HuH-7 (cell line): ENCODE results near the gene PET100.

ENCODE experiments used
- DNase-seq: peaks from one replicate; pipeline ENCODE4 v3.0.0; 2011; ENCODE audit warnings: low spot score

PET100 gene

DNA sequence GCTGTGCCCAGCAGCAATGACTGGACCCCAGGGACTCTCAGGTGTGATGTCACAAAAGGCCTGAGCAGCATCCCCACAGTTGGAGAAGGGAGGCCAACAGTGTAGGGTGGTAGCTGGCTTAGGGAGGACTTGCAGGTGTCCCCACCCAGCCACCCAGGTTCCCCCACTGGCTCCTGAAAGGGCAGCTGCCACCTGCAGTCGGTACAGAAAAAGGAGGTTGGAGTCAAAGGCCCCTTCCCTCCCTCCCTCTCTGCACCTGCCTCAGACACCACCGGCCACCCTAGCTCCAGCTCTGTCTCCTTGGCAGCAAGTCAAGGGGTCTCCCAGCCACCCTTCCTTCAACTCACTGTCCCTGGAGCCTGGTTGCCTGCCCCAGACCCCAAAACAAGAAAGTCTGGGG lies 4.1 kb downstream of the PET100 start, which contains the start of gene PCP2:
TSS of gene PCP2 (minus strand) at position 22 of the 400 bp plus-strand sequence. CDS start 262 bp downstream, outside the sequence.
- DNase-seq = no peak

DNA sequence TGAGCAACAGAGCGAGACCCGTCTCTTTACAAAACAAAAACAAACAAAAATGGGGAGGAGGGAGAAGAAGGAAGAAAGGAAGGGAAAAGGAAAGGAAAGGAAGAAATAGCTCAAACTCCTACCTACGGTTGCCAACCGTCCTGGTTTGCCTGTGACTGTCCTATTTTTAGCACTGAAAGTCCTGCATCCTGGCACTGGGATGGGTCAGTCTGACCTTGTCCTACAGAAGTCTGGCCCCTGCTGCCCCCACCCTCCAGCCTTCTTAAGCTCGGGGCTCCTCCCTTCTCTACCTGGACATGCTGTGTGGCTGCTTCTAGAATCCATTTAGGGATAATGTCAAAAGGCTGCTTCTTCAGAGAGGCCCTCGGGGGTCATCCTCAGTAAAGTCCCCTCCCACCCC lies 6.1 kb downstream of the PET100 start:
- DNase-seq = no peak

- DNase-seq = no peak
Observed at GRCh38 chr19:7636317-7636690, 6.7 kb downstream of the PET100 start.

GRCh38 chr19:7636691-7637373 lies 7.2 kb downstream of the PET100 start, which contains the start of gene STXBP2:
Gene STXBP2, plus strand, starts transcription at chr19:7637110. Its CDS starts 40 bp downstream, at chr19:7637150.
- DNase-seq = peak; percentile 85

DNA sequence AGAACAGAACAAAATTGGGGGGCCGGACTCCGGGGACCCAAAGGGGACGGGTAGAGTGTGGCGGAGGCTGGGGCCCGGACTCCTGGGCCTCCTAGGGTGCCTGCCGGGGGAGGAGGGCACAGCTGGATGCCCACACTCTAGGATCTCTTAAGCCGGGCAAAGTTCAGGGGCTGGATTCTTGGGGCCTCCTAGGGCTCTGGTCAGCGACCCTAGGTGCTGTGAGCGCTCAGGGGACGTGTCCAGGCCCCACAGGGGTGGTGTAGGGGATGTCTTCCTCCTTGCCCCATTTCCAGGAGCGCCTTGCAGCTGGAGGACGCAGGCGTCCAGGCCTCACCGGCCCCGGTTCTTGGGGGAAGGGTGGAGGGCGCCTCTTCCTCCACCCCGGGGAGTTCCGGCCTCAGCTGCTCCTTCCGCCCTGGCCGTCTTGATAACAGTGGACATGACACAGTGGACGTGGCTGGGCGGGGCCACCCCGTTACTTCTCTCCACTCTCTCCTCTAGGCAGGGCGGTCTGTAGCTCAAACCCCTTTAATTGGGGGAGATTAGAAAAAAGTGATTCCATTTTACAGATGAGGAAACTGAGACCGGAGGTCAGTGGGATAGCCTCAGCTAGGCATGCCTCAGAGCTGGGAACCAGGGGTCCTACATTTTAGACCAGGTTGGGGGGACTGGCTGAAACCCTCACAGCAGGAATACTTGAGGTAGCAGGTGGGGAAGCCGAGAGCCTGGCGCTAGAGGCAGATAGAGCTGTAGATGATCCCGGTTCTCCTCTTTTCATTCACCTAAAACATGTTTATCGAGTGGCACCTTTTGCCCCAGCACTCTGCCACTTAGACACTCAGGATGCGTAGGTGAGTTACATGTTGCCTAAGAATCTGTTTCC lies 8.0 kb downstream of the PET100 start:
- no peak for DNase-seq

DNA sequence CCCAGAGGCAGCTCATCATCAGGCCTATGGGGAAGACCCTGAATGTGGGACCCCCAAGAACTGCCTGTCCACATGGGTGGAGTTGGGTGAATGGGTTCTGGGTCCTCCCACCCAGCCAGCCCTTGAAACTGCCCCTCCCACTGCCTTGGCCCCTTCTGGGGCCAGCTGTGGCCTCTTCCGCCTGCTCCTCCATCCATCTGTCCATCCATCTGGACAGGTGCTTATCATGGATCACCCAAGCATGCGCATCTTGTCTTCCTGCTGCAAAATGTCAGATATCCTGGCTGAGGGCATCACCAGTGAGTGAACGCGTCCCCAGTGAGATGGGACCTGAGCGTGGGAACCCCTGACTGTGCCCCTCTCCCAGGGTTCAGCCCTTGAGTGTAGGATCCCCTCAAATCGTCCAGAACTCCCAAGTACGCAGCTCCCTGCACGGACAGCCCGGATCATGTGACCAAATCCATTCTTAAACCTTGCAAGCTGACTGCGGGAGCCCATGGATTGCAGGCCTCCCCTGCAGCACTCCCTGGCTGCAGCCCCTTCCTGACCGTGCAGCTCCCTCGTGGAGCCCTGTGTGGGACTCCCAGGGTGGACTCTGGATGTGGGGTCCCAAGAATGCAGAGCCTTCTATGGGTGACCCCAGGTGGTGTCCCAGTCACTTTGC lies 9.3 kb downstream of the PET100 start:
- DNase-seq = no peak

- no peak for DNase-seq
Observed at GRCh38 chr19:7639863-7640348, 10.3 kb downstream of the PET100 start.

GRCh38 chr19:7640803-7641202 lies 11.2 kb downstream of the PET100 start:
- DNase-seq = no peak

DNA sequence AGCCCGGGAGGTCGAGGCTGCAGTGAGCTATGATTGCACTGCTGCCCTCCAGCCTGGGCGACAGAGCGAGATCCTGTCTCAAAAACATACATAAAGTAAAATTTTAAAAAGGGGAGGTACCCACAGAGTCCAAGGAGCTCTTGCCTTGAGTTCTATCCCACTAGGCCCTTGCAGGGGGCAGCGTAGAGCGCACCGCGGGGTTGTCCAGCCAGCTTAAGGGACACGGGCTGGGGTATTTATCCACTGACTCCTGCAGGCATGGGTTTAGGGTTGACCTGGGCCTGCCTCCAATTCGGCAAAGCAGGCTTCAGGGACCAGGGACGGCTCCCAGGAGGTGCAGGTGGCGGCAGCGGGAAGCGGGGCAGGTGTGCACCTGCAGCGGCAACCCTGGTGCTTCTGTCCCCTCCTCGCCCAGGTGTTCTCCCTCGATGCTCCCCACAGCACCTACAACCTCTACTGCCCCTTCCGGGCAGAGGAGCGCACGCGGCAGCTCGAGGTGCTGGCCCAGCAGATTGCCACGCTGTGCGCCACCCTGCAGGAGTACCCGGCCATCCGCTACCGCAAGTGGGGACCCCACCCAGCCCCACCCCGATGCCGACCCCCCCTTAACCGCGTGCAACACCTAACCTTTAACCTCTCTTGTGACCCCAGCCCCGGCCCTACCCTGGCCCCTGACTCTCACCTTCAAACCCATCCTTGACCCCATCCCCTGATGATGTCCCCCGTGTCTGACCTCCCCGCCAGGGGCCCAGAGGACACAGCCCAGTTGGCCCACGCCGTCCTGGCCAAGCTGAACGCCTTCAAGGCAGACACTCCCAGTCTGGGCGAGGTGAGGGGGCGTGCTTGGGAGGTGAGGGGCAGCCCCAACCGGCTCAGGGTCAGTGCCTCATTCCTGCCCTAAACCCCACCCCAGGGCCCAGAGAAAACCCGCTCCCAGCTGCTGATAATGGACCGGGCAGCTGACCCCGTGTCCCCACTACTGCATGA lies 12.0 kb downstream of the PET100 start:
- DNase-seq = no peak

GRCh38 chr19:7642295-7643030 lies 12.9 kb downstream of the PET100 start:
- no peak for DNase-seq

- DNase-seq = no peak
Observed at GRCh38 chr19:7643031-7643415, 13.4 kb downstream of the PET100 start.

DNA sequence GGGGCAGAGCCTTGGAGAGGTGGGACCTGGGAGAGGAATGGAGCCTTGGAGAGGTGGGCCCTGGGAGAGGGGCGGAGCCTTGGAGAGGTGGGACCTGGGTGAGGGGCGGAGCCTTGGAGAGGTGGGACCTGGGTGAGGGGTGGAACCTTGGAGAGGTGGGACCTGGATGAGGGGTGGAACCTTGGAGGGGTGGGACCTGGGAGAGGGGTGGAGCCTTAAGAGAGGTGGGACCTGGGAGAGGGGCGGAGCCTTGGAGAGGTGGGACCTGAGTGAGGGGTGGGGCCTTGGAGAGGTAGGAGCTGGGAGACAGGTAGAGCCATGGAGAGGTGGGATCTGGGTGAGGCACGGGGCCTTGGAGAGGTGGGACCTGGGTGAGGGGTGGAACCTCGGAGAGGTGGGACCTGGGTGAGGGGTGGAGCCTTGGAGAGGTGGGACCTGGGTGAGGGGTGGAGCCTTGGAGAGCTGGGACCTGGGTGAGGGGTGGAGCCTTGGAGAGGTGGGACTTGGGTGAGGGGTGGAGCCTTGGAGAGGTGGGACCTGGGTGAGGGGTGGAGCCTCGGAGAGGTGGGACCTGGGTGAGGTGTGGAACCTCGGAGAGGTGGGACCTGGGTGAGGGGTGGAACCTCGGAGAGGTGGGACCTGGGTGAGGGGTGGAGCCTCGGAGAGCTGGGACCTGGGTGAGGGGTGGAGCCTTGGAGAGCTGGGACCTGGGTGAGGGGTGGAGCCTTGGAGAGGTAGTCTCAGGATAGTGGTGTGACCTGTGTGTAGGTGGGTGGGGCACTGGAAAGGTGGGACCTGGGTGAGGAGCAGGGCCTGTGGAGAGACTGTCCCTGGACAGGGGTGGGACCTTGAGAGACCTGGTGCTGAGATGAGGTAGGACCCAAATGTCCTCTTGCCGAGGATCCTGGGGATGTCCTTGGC lies 14.3 kb downstream of the PET100 start:
- peak; percentile 44 for DNase-seq

GRCh38 chr19:7644550-7644877 lies 14.9 kb downstream of the PET100 start:
- DNase-seq = no peak

DNA sequence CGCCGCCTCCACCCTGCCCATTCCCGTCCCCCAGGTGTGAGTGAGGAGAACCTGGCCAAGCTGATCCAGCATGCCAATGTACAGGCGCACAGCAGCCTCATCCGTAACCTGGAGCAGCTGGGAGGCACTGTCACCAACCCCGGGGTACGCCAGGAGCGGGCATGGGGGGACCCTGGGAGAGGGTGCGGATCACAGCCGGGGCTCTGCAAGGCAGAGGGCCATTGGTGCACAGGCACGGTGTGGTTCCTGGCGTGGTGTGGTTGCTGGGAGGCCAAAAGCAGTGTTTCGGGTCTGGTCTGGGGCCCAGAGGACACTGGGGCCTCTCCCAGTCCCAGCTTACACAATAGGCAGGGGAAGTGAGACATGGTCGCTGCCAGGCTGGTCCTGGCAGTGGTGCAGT lies 15.6 kb downstream of the PET100 start:
- DNase-seq = no peak

DNA sequence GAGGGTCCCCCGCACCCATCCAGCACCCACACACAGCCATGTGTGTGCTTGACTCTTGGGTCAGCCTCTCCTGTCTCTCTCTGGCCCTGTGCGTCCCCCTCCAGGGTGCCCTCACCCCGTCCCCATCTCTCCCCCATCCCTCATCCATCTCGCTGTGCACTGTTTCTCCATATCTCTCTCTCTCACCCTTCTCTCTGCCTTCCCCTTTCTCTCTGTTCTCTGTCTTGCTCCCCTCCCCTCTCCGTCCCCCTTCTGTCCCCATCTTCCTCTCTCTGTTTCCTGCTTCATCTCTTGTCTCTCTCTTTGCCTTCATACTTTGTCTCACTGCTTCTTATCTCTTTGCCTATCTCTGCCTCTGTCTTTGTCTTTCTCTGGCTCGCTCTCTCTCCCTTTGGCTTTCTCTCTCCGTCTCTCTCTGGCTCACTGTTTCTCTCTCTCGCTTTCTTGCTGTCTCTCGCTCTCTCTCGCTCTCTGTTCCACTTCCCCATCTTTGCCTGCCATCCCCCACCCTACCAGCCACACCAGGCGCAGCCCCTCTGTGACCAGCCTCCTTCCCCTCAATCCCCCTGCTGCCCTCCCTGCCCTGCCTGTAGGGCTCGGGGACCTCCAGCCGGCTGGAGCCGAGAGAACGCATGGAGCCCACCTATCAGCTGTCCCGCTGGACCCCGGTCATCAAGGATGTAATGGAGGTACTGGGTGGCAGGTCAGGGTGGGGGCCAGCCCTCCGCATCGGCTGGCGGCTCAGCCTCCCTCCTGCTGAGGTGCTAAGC lies 16.2 kb downstream of the PET100 start:
- no peak for DNase-seq

DNA sequence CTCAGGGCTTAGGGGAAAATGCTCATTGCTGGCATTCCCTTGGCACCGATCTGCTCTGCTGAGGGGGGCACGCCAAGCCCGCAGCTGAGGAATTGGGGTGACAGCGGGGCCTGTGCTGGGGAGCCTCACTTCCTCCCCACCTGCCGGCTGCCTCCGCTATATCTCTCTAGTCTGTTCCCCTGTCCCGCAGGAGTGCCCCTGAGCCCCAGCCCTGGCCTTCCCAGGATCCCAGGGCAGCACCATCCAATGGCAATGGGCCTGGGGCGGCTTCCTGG lies 16.8 kb downstream of the PET100 start:
- DNase-seq = no peak

GRCh38 chr19:7647156-7647555 lies 17.6 kb downstream of the PET100 start:
- no peak for DNase-seq

GRCh38 chr19:7648265-7649014 lies 18.8 kb downstream of the PET100 start:
- no peak for DNase-seq
